NCI-H2081 (cell line): ENCODE data around the gene ZNF384.

Experiments used
- DNase-seq, 2 experiments: peaks; one replicate each; lab custom pipeline; 2025; lab: John Stamatoyannopoulos, UW

ZNF384 gene

GRCh38 chr12:6620137-6620884, 68.9 kb downstream of the ZNF384 start:
- DNase-seq = no peak

DNA sequence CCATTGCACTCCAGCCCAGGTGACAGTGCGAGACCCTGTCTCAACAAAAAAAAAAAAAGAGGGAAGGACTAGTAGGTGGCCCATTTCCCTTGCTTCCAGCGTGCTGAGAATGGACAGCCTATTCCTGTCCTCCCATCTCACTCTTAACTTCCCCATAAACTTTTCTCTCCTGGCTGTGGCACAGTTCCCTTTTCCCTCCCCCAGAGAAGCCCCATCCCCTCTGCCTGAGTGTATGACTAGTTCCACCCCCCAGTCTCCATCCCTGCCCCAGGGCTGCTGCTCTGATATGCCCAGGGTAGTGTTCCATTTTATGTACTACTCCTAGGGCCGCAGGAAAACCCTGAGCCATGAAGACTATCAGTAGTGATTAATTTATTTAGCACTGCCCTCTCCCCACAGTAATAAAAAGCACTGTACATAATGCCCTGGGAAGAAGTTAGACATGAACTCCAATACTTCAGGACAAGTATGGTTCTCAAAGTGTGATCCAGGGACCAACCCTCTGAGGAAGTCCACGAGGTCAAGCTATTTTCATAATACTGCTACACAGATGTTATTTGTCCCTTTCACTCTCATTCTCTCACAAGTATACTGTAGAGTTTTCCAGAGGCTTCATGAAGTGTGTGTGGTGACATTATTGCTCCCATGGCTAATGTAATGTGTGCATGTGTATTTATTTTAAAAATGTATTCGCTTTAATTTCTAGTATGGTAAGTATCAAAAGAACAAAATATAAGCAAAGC, 70.5 kb downstream of the ZNF384 start:
- DNase-seq = no peak
